Neutrophil (primary cell): ENCODE data around the gene MCTP2.
A peak's percentile ranks its signal among the peaks of the same experiment; 100 is the strongest.

Experiments
- H3K27ac ChIP-seq: fragments of 200-600 bp; sonication (generic); 2 replicates; pipeline ENCODE4 v1.5.1; 2016; ENCODE audit warnings: mild to moderate bottlenecking, moderate library complexity
- H3K27me3 ChIP-seq: fragments of 200-600 bp; sonication (generic); 2 replicates; pipeline ENCODE4 v1.6.0; 2016; ENCODE audit warnings: mild to moderate bottlenecking
- H3K36me3 ChIP-seq: fragments of 200-600 bp; sonication (generic); 2 replicates; pipeline ENCODE4 v1.5.1; 2017
- H3K4me1 ChIP-seq, 2 experiments: fragments of 200-600 bp in 1 of 2; sonication (generic) in 1 of 2; 1 replicate in 1 of 2; 2 replicates in 1 of 2; pipeline versions ENCODE4 v1.5.1 to v1.6.1; 2013 to 2016; ENCODE audit warnings: low read depth in 1 of 2, low read length in 1 of 2, mild to moderate bottlenecking in 1 of 2, moderate library complexity in 1 of 2; ENCODE audit not compliant: control insufficient read depth in 1 of 2, insufficient read depth in 1 of 2
- H3K4me3 ChIP-seq, 2 experiments: fragments of 200-600 bp in 1 of 2; sonication (generic) in 1 of 2; 1 replicate in 1 of 2; 2 replicates in 1 of 2; pipeline ENCODE4 v1.5.1; 2013 to 2016; ENCODE audit warnings: low read depth in 1 of 2, low read length in 1 of 2, mild to moderate bottlenecking in 1 of 2, moderate library complexity in 1 of 2
- H3K9me3 ChIP-seq: fragments of 200-600 bp; sonication (generic); 2 replicates; pipeline ENCODE4 v1.5.1; 2016
- TF ChIP-seq, protein P1 (sequence below): fragments of 200-600 bp; sonication (generic); IDR thresholded peaks from 2 replicates; pipeline ENCODE4 v1.5.1; 2016; ENCODE audit warnings: antibody characterized with exemption

The MCTP2 gene

DNA sequence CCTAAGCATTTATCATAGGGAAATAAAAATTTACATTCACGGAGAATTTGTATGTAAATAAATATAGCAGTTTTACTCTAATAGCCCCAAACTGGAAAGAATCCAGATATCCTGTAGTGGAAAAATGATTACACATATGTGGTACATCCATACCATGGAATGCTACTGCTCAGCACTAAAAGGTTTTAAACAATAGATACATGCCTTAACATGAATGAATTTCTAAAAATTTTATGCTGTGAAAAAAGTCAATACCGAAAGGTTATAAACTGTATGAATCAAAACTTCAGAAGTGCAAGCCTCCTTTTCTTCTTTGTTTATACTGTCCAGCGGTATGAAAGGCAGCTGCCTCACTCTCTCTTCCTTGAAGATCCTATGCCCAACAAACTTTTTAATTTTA, 37.5 kb upstream of the MCTP2 start:
- TF ChIP-seq, protein P1, sequence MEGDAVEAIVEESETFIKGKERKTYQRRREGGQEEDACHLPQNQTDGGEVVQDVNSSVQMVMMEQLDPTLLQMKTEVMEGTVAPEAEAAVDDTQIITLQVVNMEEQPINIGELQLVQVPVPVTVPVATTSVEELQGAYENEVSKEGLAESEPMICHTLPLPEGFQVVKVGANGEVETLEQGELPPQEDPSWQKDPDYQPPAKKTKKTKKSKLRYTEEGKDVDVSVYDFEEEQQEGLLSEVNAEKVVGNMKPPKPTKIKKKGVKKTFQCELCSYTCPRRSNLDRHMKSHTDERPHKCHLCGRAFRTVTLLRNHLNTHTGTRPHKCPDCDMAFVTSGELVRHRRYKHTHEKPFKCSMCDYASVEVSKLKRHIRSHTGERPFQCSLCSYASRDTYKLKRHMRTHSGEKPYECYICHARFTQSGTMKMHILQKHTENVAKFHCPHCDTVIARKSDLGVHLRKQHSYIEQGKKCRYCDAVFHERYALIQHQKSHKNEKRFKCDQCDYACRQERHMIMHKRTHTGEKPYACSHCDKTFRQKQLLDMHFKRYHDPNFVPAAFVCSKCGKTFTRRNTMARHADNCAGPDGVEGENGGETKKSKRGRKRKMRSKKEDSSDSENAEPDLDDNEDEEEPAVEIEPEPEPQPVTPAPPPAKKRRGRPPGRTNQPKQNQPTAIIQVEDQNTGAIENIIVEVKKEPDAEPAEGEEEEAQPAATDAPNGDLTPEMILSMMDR: no peak
- H3K27ac ChIP-seq: no peak overlapping the region
- no peaks in the 10 kb centered on the region for H3K4me1 ChIP-seq
- H3K4me3 ChIP-seq: no peak overlapping the region
- no peaks in the 10 kb centered on the region for H3K9me3 ChIP-seq
- H3K27me3 ChIP-seq: no peaks in the 10 kb centered on the region
- H3K36me3 ChIP-seq: no peaks in the 10 kb centered on the region

DNA sequence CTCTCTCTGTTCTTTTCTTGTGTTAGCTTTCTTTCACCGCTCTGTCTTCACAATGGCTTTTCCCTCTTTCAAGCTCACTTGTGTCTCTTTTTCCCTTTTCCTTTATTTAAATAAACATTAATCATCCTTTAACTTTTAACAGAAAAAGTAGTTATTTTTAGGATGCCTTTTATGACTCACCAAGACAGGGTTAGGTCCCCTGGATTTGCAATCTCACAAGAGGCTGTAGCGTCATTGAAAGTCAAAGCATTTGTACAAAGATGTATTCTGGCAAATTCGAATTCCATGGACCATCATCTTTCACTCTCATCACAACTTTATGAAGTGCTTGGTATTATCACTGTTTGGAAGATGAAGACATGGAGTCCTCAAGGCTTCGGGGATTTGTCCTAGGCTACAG, 34.8 kb upstream of the MCTP2 start:
- no peaks in the 10 kb centered on the region for H3K36me3 ChIP-seq
- no peaks in the 10 kb centered on the region for H3K4me1 ChIP-seq
- TF ChIP-seq, protein P1: no peak
- H3K9me3 ChIP-seq: no peaks in the 10 kb centered on the region
- no peak overlapping the region for H3K4me3 ChIP-seq
- H3K27me3 ChIP-seq: no peaks in the 10 kb centered on the region
- no peak overlapping the region for H3K27ac ChIP-seq

DNA sequence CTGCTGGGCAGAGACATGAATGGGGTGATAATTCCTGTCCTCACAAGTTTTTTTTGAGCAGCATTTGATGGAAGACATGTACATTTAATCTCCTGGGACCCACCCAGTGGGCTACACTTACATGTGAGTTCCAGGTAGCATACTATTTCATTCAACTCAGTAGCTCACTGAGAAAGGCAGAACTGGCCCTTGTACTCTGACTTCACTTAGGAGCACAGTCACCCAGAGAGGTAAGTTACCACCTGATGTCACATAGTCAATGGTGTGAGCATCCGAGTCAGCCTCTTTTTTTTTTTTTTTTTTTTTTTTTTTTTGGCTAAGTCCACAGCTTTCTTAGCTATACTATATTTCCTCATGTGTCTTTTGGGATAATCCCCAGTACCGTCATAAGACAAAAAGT, 32.7 kb upstream of the MCTP2 start:
- Histone ChIP-seq H3K36me3 (no peaks in the 10 kb centered on the region), H3K27ac (no peak overlapping the region), H3K27me3 (no peaks in the 10 kb centered on the region), H3K4me1 (no peaks in the 10 kb centered on the region), H3K9me3 (no peaks in the 10 kb centered on the region), H3K4me3 (no peak overlapping the region)
- TF ChIP-seq, protein P1: no peak

DNA sequence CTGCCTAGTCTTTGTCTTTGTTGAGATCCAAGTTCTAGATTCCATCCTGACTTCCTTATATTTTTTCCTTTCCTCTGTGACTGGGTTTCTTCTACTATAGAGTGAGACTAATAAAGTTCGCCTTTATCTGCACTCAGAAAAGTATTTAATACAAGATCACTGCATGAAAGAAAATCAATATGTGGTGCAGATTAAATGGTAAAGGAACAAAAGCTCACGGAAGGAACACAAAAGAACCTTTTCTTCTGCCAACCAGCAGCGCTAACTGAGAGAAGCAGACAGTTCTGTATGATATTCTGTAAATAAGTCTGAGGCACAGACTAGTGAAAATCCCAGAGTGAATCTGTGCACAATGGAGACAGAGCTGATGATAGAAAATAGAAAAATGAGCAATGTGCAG, 31.6 kb upstream of the MCTP2 start:
- Histone ChIP-seq H3K27ac (no peak overlapping the region), H3K9me3 (no peaks in the 10 kb centered on the region), H3K4me3 (no peak overlapping the region), H3K27me3 (no peaks in the 10 kb centered on the region), H3K36me3 (no peaks in the 10 kb centered on the region), H3K4me1 (peaks cover 0 to under 1% of the 10 kb centered on the region in 2 experiments)
- TF ChIP-seq, protein P1: no peak

DNA sequence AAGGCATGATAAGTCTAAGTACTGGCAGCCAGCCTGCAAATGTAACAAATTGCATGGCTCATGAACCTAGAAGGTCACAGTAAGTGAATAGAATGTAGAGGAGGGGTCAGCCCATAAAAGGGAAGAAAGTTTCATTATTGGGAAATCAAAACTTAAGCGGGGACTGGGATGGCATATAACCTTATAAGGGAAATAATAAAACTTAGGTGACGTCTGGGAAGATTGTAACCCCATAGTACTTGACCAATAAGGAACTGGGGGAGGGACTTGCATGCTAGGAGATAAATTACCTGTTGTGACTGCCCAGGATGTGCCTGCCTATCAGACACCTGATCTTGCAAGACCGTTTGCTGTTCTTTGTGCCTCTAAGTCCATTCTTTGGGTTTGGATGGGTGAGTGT, 28.1 kb upstream of the MCTP2 start:
- TF ChIP-seq, protein P1: no peak
- H3K36me3 ChIP-seq: no peaks in the 10 kb centered on the region
- H3K4me1 ChIP-seq: peaks cover 27% of the 10 kb centered on the region in 2 experiments
- no peak overlapping the region for H3K27ac ChIP-seq
- no peaks in the 10 kb centered on the region for H3K9me3 ChIP-seq
- no peaks in the 10 kb centered on the region for H3K27me3 ChIP-seq
- H3K4me3 ChIP-seq: no peak overlapping the region

DNA sequence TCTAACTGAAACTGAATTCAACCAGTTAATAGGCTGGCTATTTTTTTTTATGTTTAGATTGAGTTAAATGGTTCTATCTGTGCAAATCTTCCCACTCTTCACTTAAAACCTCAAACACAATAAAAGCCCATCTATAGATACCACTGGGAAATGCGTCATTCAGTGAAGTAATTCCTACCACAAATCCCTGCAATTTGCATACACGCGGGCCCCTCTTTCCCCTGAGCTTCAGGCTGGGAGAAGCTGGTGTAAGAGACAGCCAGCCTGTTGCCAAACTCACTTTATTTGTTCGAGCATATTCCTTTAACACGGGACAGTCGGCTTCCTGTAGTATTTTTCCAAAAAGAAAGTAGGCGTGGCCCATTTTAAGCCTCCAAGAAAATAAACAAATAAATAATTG, 26.0 kb upstream of the MCTP2 start:
- TF ChIP-seq, protein P1: no peak

More for the DNA sequence above, 26.0 kb upstream of the MCTP2 start:
- peak overlapping the region; percentile 81 for H3K27ac ChIP-seq
- no peaks in the 10 kb centered on the region for H3K27me3 ChIP-seq
- H3K4me3 ChIP-seq: peak overlapping the region; percentile 46 to 51
- H3K36me3 ChIP-seq: no peaks in the 10 kb centered on the region
- H3K9me3 ChIP-seq: no peaks in the 10 kb centered on the region
- H3K4me1 ChIP-seq: peaks cover 27% of the 10 kb centered on the region in 2 experiments
